K562 (cell line): ENCODE measurements around the gene HBG1. TPM values are rescaled to one million over a fixed set of nuclear protein-coding genes. Genes with fewer than 3 reads are reported as not detected.

Experiments
- ATAC-seq: fragments of 200-7000 bp; cut with Tn5 transposase; 3 replicates; pipeline ENCODE4 v1.9.1; 2020; ENCODE audit warnings: moderate library complexity
- BruUV-seq: library from RNA; stranded (reverse); fragments of 400-500 nt; replicated peaks from 2 replicates; lab custom pipeline; 2021; lab: Mats Ljungman, UMichigan
- CTCF ChIA-PET: fragments of 300-600 bp; formaldehyde crosslinking; extraction: SDS; loops from one replicate; lab custom pipeline; 2021; ENCODE audit warnings: low intra/inter-chr PET ratio; lab: Yijun Ruan, JAX
- POLR2A ChIA-PET: fragments of 300-600, 350-650 bp; sonication (Branson Sonifier 250); formaldehyde crosslinking; extraction: SDS; loops from one replicate; lab custom pipeline; 2021; ENCODE audit warnings: antibody characterized with exemption, inconsistent platforms; lab: Yijun Ruan, JAX
- DNase-seq, 4 experiments: peaks; one replicate each; pipeline versions ENCODE4 v3.0.0 to v3.0.0-alpha.2; 2011 to 2018; ENCODE audit warnings: low spot score in 3 of 4, mixed read lengths in 3 of 4; ENCODE audit errors: extremely low read depth in 1 of 4
- FAIRE-seq: peaks from 2 replicates; lab custom pipeline; 2011; peaks lifted over from hg19 to GRCh38; lab: Jason Lieb, UNC
- H2AFZ ChIP-seq: 2 replicates; pipeline ENCODE4 v1.6.0; 2011; ENCODE audit warnings: low read depth, low read length, control low read depth, inconsistent platforms
- H3K27ac ChIP-seq: fragments of 200-600 bp; 3 replicates; pipeline ENCODE4 v1.8.0; 2011; ENCODE audit warnings: low read depth, mild to moderate bottlenecking, control low read depth, inconsistent platforms, low read length, moderate library complexity, mixed read lengths; ENCODE audit errors: extremely low read depth
- H3K27me3 ChIP-seq, 2 experiments: fragments of 300-600 bp in 1 of 2; 2 replicates in 1 of 2; 3 replicates in 1 of 2; pipeline versions ENCODE4 v1.6.0 to v1.8.0; 2011; ENCODE audit warnings: inconsistent platforms in 2 of 2, low read length in 2 of 2, mild to moderate bottlenecking in 1 of 2, mixed read lengths in 1 of 2, moderate library complexity in 1 of 2; ENCODE audit not compliant: control insufficient read depth in 2 of 2, insufficient read depth in 2 of 2
- H3K36me3 ChIP-seq: fragments of 300-600 bp; 3 replicates; pipeline ENCODE4 v1.8.0; 2011; ENCODE audit warnings: mild to moderate bottlenecking, low read length, inconsistent platforms; ENCODE audit not compliant: control insufficient read depth, insufficient read depth
- H3K4me1 ChIP-seq, 2 experiments: fragments of 200-600 bp in 1 of 2; replicated peaks in 1 of 2; 2 replicates in 1 of 2; 3 replicates in 1 of 2; pipeline versions ENCODE4 v1.5.1 to v1.8.0; 2011; ENCODE audit warnings: inconsistent platforms in 2 of 2, low read length in 2 of 2, mild to moderate bottlenecking in 1 of 2, mixed read lengths in 1 of 2, moderate library complexity in 1 of 2; ENCODE audit not compliant: control insufficient read depth in 2 of 2, insufficient read depth in 2 of 2
- H3K4me2 ChIP-seq: 2 replicates; pipeline ENCODE4 v1.6.1; 2011; ENCODE audit warnings: low read length, control low read depth, inconsistent platforms, mixed read lengths; ENCODE audit not compliant: insufficient read depth
- H3K4me3 ChIP-seq: fragments of 200-600 bp; sonication (generic), shearing (Covaris generic); 2 replicates; pipeline ENCODE4 v1.5.1; 2016; ENCODE audit warnings: control low read depth, inconsistent platforms
- H3K79me2 ChIP-seq: fragments of 200-600 bp; 3 replicates; pipeline ENCODE4 v1.8.0; 2011; ENCODE audit warnings: low read length, inconsistent platforms; ENCODE audit not compliant: control insufficient read depth, insufficient read depth
- H3K9ac ChIP-seq, 2 experiments: 2 replicates each; pipeline versions ENCODE4 v1.6.0 to v1.6.1; 2011; ENCODE audit warnings: low read depth in 2 of 2, low read length in 2 of 2, control low read depth in 1 of 2, inconsistent platforms in 1 of 2, mild to moderate bottlenecking in 1 of 2, mixed read lengths in 1 of 2; ENCODE audit not compliant: insufficient read depth in 1 of 2
- H3K9me1 ChIP-seq: one replicate; pipeline ENCODE4 v1.6.0; 2011; ENCODE audit warnings: inconsistent platforms, mild to moderate bottlenecking, low read length, moderate library complexity; ENCODE audit not compliant: control insufficient read depth, insufficient read depth
- H3K9me3 ChIP-seq: replicated peaks from 2 replicates; pipeline ENCODE4 v1.5.1; 2011; ENCODE audit warnings: low read depth, low read length, inconsistent platforms; ENCODE audit not compliant: control insufficient read depth, insufficient read depth
- H4K20me1 ChIP-seq: replicated peaks from 2 replicates; pipeline ENCODE4 v1.6.1; 2011; ENCODE audit warnings: low read length, inconsistent platforms, mixed read lengths; ENCODE audit not compliant: control insufficient read depth, insufficient read depth
- CHCHD3 ChIP-seq: fragments of 250-450 bp; sonication (Bioruptor Pico); IDR thresholded peaks from 2 replicates; pipeline ENCODE4 v2.1.2; 2022; ENCODE audit warnings: mild to moderate bottlenecking
- CHD1 ChIP-seq: fragments of 200-600 bp; sonication (generic); IDR thresholded peaks from one replicate; pipeline ENCODE4 v1.6.1; 2012; ENCODE audit warnings: mild to moderate bottlenecking, moderate library complexity, low read length, inconsistent platforms
- DDX20 ChIP-seq: fragments of 450-650 bp; IDR thresholded peaks from 2 replicates; pipeline ENCODE4 v1.6.1; 2016; ENCODE audit warnings: missing genetic modification characterization, low read depth, mild to moderate bottlenecking, missing compliant biosample characterization, moderate library complexity
- ELF2 ChIP-seq: fragments of 250-450 bp; sonication (Bioruptor Pico); IDR thresholded peaks from 2 replicates; pipeline ENCODE4 v1.5.0; 2021; ENCODE audit warnings: mild to moderate bottlenecking
- GATA2 ChIP-seq: sonication (generic); formaldehyde crosslinking; IDR thresholded peaks from 2 replicates; pipeline ENCODE4 v1.4.0; 2020; ENCODE audit warnings: mild to moderate bottlenecking, missing genetic modification reagents
- LEF1 ChIP-seq: fragments of 450-650 bp; IDR thresholded peaks from 2 replicates; pipeline ENCODE4 v1.6.1; 2016; ENCODE audit warnings: mild to moderate bottlenecking
- POLR2G ChIP-seq: fragments of 200-400 bp; formaldehyde crosslinking; IDR thresholded peaks from 2 replicates; pipeline ENCODE4 v1.6.1; 2017; ENCODE audit warnings: low read depth, mild to moderate bottlenecking, antibody characterized with exemption, low read length, moderate library complexity
- RFX7 ChIP-seq: fragments of 250-450 bp; sonication (Bioruptor Pico); IDR thresholded peaks from 2 replicates; pipeline ENCODE4 v1.5.1; 2021; ENCODE audit warnings: mild to moderate bottlenecking
- TEAD4 ChIP-seq, 2 experiments: sonication (generic) in 1 of 2; formaldehyde crosslinking in 1 of 2; IDR thresholded peaks; 2 replicates each; pipeline versions ENCODE4 v1.6.1 to v1.8.0; 2012 to 2022; ENCODE audit warnings: borderline replicate concordance in 1 of 2, inconsistent platforms in 1 of 2, low read length in 1 of 2, mild to moderate bottlenecking in 1 of 2, missing genetic modification reagents in 1 of 2
- ZBTB33 ChIP-seq: sonication (generic); formaldehyde crosslinking; IDR thresholded peaks from 2 replicates; pipeline ENCODE4 v1.8.1; 2023; ENCODE audit warnings: mild to moderate bottlenecking, missing genetic modification reagents
- ZNF146 ChIP-seq: IDR thresholded peaks from one replicate; pipeline ENCODE4 v1.6.1; 2018; ENCODE audit warnings: missing compliant biosample characterization; ENCODE audit not compliant: unreplicated experiment
- ZNF3 ChIP-seq: fragments of 250-450 bp; sonication (Bioruptor Pico); IDR thresholded peaks from 2 replicates; pipeline ENCODE4 v1.5.0; 2021; ENCODE audit warnings: mild to moderate bottlenecking, moderate library complexity
- ZNF347 ChIP-seq: fragments of 450-650 bp; formaldehyde crosslinking; IDR thresholded peaks from 2 replicates; pipeline ENCODE4 v1.4.0; 2020; ENCODE audit warnings: low read depth, mild to moderate bottlenecking, moderate library complexity
- WGBS: fragments of 100-300 bp; shearing (Covaris generic); methylation state at CpG from one replicate; pipeline ENCODE4 v1.1.6; 2016; ENCODE audit warnings: low coverage, mixed read lengths; ENCODE audit not compliant: insufficient coverage; ENCODE audit errors: missing lambda C conversion rate; 5-methylcytosine and 5-hydroxymethylcytosine counted together
- in situ Hi-C: fragments of 300-500 bp; cut with MboI; formaldehyde crosslinking; loops from 4 replicates; pipeline ENCODE4 v1.15.0; 2018; ENCODE audit warnings: inconsistent platforms, mixed read lengths
- intact Hi-C: fragments of 100-400 bp; cut with micrococcal nuclease; formaldehyde crosslinking; loops from 2 replicates; pipeline ENCODE4 v1.14.2; 2022
- polyA plus RNA-seq, 8 experiments: library from polyadenylated mRNA; depleted of rRNA in 4 of 8; stranded (reverse) in 5 of 8; unstranded in 3 of 8; fragments of >200 nt; fragmentation: Nextera tagmentation in 2 of 8; fragmentation: Illumina TruSeq in 1 of 8; extraction: Ambion mirVana in 2 of 8; extraction: Trizol in 1 of 8; gene quantifications; 2 replicates each; pipeline versions ENCODE4 v1.2.1 to v1.2.3, GENCODE V29; 2011 to 2014; ENCODE audit warnings: inconsistent platforms in 1 of 8, missing spikeins in 1 of 8
- total RNA-seq, 7 experiments: library from RNA; depleted of rRNA in 6 of 7; stranded (reverse); fragments of >200 nt in 6 of 7; fragmentation: Illumina TruSeq in 2 of 7; extraction: Trizol in 2 of 7; gene quantifications; 2 replicates each; pipeline versions ENCODE4 v1.2.1 to v1.2.3, GENCODE V29; 2011 to 2021; ENCODE audit warnings: low replicate concordance in 1 of 7
- TF ChIP-seq, protein P1 (sequence below): fragments of 250-450 bp; sonication (Bioruptor Pico); IDR thresholded peaks from 2 replicates; pipeline ENCODE4 v1.5.0; 2021
- TF ChIP-seq, protein P2 (sequence below), 2 experiments: fragments of 450-650 bp; IDR thresholded peaks; 2 replicates each; pipeline ENCODE4 v1.6.1; 2016

The HBG1 gene
- total and polyA plus RNA-seq, 9 of the 15 experiments (the other 6 are each of a cell fraction or from before 2014, with no cell fraction given), result 1,066 to 16,338 (median 4,898) TPM

GRCh38 chr11:5242208-5242607 is 7.4 kb downstream of the HBG1 start (continued):
- TF ChIP-seq ZNF146 (CRISPR knock-in tag) (no peak), TEAD4 (IDR thresholded peaks at IDR 0.05; ENCODE audit: low read length) (0 out of 2 replicates have a peak, but pooled peaks have one; percentile 2), TEAD4 (CRISPR knock-in tag; IDR thresholded peaks at IDR 0.05; ENCODE audit: borderline replicate concordance) (no peak)
- TF ChIP-seq, protein P1, sequence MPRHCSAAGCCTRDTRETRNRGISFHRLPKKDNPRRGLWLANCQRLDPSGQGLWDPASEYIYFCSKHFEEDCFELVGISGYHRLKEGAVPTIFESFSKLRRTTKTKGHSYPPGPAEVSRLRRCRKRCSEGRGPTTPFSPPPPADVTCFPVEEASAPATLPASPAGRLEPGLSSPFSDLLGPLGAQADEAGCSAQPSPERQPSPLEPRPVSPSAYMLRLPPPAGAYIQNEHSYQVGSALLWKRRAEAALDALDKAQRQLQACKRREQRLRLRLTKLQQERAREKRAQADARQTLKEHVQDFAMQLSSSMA (CRISPR knock-in tag), result no peak
- TF ChIP-seq, protein P2, sequence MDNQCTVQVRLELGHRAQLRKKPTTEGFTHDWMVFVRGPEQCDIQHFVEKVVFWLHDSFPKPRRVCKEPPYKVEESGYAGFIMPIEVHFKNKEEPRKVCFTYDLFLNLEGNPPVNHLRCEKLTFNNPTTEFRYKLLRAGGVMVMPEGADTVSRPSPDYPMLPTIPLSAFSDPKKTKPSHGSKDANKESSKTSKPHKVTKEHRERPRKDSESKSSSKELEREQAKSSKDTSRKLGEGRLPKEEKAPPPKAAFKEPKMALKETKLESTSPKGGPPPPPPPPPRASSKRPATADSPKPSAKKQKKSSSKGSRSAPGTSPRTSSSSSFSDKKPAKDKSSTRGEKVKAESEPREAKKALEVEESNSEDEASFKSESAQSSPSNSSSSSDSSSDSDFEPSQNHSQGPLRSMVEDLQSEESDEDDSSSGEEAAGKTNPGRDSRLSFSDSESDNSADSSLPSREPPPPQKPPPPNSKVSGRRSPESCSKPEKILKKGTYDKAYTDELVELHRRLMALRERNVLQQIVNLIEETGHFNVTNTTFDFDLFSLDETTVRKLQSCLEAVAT (IDR thresholded peaks at IDR 0.05), result no peak

- peak overlapping the region; percentile 26 for H3K4me3 ChIP-seq
- H2AFZ ChIP-seq, result no peak overlapping the region
- no peaks in the 10 kb centered on the region for H3K9me1 ChIP-seq
- in situ Hi-C loops, result loop anchor here (5.0 kb wide), 1 partner anchor 46 kb away; no protein-coding TSS in a partner anchor
- H3K9me3 ChIP-seq, result no peaks in the 10 kb centered on the region
- 30% methylated on average over 3 of the region's 3 CpGs for WGBS
- peaks cover 68% of the 10 kb centered on the region for H3K79me2 ChIP-seq
- FAIRE-seq (no peak), DNase-seq (no peak), ATAC-seq (no peak)
- peak overlapping the region; percentile 88 for H3K4me2 ChIP-seq
- peaks cover 8 to 36% of the 10 kb centered on the region in 2 experiments for H3K4me1 ChIP-seq
- no TSS peak for BruUV-seq
- H3K9ac ChIP-seq, result peak overlapping the region in 1 of 2 experiments; percentile 70; a peak in 2 of 4 replicates
- ChIA-PET CTCF (no interaction called here), POLR2A (interaction anchor here (1.4 to 1.6 kb wide), 4 partner anchors 9 to 48 kb away, joined by 5 to 7 read pairs (median 6); partner anchors contain the start of gene HBG1)
- peak overlapping the region; percentile 80; the same call in 2 of the 3 replicates for H3K27ac ChIP-seq
- 0 out of 2 replicates have a peak, but pooled peaks cover 5% of the 10 kb centered on the region for H4K20me1 ChIP-seq
- intact Hi-C loops, result no loop called here
- no peaks in the 10 kb centered on the region for H3K27me3 ChIP-seq
- peaks cover 23% of the 10 kb centered on the region for H3K36me3 ChIP-seq
- TF ChIP-seq RFX7 (CRISPR knock-in tag), result no peak
- TF ChIP-seq CHD1, result no peak
- TF ChIP-seq ZBTB33 (CRISPR knock-in tag), result no peak
- TF ChIP-seq ELF2 (CRISPR knock-in tag), result no peak
- no peak for TF ChIP-seq ZNF347 (CRISPR knock-in tag)
- TF ChIP-seq, protein P2 (IDR thresholded peaks at IDR 0.05), result 0 out of 4 replicates have a peak, but pooled peaks of 1 of the 2 experiments have one; percentile 8
- TF ChIP-seq GATA2, result no peak
- TF ChIP-seq POLR2G, result peak; percentile 3; the same call in 1 of the 2 replicates
- no peak for TF ChIP-seq DDX20 (tag)
- TF ChIP-seq CHCHD3 (CRISPR knock-in tag), result peak; percentile 49; the same call in 1 of the 2 replicates
- TF ChIP-seq ZNF3, result 0 out of 2 replicates have a peak, but pooled peaks have one; percentile 13
- TF ChIP-seq LEF1, result no peak
Observed at GRCh38 chr11:5241458-5241857, 8.2 kb downstream of the HBG1 start.
